IMR-90 (cell line): ENCODE results near the gene TENT5A. TPM values are rescaled to one million over a fixed set of nuclear protein-coding genes. Genes with fewer than 3 reads are reported as not detected.

Experiments
- ATAC-seq: fragments of 200-7000 bp; cut with Tn5 transposase; 2 replicates; pipeline ENCODE4 v1.9.1; 2020; ENCODE audit warnings: low read depth, mild to moderate bottlenecking, moderate library complexity
- BruUV-seq: library from RNA; stranded (reverse); fragments of 400-500 nt; replicated peaks from 2 replicates; lab custom pipeline; 2021; lab: Mats Ljungman, UMichigan
- CTCF ChIA-PET: fragments of 300-600 bp; formaldehyde crosslinking; extraction: SDS; loops from one replicate; lab custom pipeline; 2021; ENCODE audit warnings: antibody characterized with exemption; lab: Yijun Ruan, JAX
- POLR2A ChIA-PET: fragments of 300-600 bp; sonication (Branson Sonifier 250); formaldehyde crosslinking; loops from one replicate; lab custom pipeline; 2022; ENCODE audit warnings: antibody characterized with exemption; ENCODE audit not compliant: unreplicated experiment; lab: Charles Lee
- DNase-seq: peaks from one replicate; pipeline ENCODE4 v3.0.0; 2013
- H2AFZ ChIP-seq: replicated peaks from 2 replicates; pipeline ENCODE3; 2013; ENCODE audit warnings: low read length, mild to moderate bottlenecking; ENCODE audit not compliant: poor library complexity
- H2AK5ac ChIP-seq: 2 replicates; pipeline ENCODE4 v1.6.1; 2013; ENCODE audit warnings: low read depth, low read length, inconsistent platforms
- H2AK9ac ChIP-seq: replicated peaks from 2 replicates; pipeline ENCODE3; 2013; ENCODE audit warnings: mild to moderate bottlenecking, low read depth, low read length, moderate library complexity; ENCODE audit not compliant: poor library complexity
- H2BK120ac ChIP-seq: 2 replicates; pipeline ENCODE4 v1.6.1; 2013; ENCODE audit warnings: low read depth, low read length, inconsistent platforms
- H2BK15ac ChIP-seq: 3 replicates; pipeline ENCODE4 v1.6.1; 2013; ENCODE audit warnings: low read depth, low read length, inconsistent platforms
- H2BK20ac ChIP-seq: 2 replicates; pipeline ENCODE4 v1.6.1; 2013; ENCODE audit warnings: low read depth, mild to moderate bottlenecking, inconsistent platforms, low read length, moderate library complexity
- H2BK5ac ChIP-seq: 2 replicates; pipeline ENCODE4 v1.6.1; 2013; ENCODE audit warnings: mild to moderate bottlenecking, low read depth, low read length, inconsistent platforms; ENCODE audit not compliant: poor library complexity, severe bottlenecking
- H3K14ac ChIP-seq: replicated peaks from 2 replicates; pipeline ENCODE4 v1.6.1; 2013; ENCODE audit warnings: low read depth, low read length, inconsistent platforms
- H3K18ac ChIP-seq: 2 replicates; pipeline ENCODE4 v1.6.1; 2013; ENCODE audit warnings: low read depth, low read length, control low read depth
- H3K23ac ChIP-seq: 2 replicates; pipeline ENCODE4 v1.6.1; 2013; ENCODE audit warnings: low read depth, low read length, inconsistent platforms
- H3K27ac ChIP-seq: 2 replicates; pipeline ENCODE4 v1.5.1; 2013; ENCODE audit warnings: mild to moderate bottlenecking, control low read depth, low read length; ENCODE audit not compliant: insufficient read depth
- H3K27me3 ChIP-seq: 2 replicates; pipeline ENCODE4 v1.6.1; 2013; ENCODE audit warnings: low read length; ENCODE audit not compliant: control insufficient read depth, insufficient read depth
- H3K36me3 ChIP-seq: 2 replicates; pipeline ENCODE4 v1.6.1; 2013; ENCODE audit warnings: low read length, mixed read lengths; ENCODE audit not compliant: control insufficient read depth, insufficient read depth
- H3K4ac ChIP-seq: 2 replicates; pipeline ENCODE4 v1.6.1; 2013; ENCODE audit warnings: low read depth, low read length, inconsistent platforms
- H3K4me1 ChIP-seq: 2 replicates; pipeline ENCODE4 v1.6.1; 2013; ENCODE audit warnings: low read length, mixed read lengths; ENCODE audit not compliant: control insufficient read depth, insufficient read depth
- H3K4me2 ChIP-seq: 2 replicates; pipeline ENCODE4 v1.6.1; 2013; ENCODE audit warnings: low read depth, mild to moderate bottlenecking, control low read depth, low read length, moderate library complexity
- H3K4me3 ChIP-seq: 2 replicates; pipeline ENCODE4 v1.5.1; 2013; ENCODE audit warnings: low read depth, mild to moderate bottlenecking, control low read depth, low read length, moderate library complexity; ENCODE audit not compliant: insufficient read depth
- H3K56ac ChIP-seq: 2 replicates; pipeline ENCODE4 v1.6.1; 2013; ENCODE audit warnings: low read length, inconsistent platforms; ENCODE audit not compliant: insufficient read depth; ENCODE audit errors: extremely low read depth
- H3K79me1 ChIP-seq, 2 experiments: 2 replicates each; pipeline ENCODE4 v1.6.1; 2013; ENCODE audit warnings: low read length in 2 of 2, inconsistent platforms in 1 of 2, low read depth in 1 of 2
- H3K9ac ChIP-seq: 2 replicates; pipeline ENCODE4 v1.6.1; 2013; ENCODE audit warnings: low read depth, low read length, control low read depth
- H3K9me1 ChIP-seq: 2 replicates; pipeline ENCODE4 v1.6.1; 2013; ENCODE audit warnings: low read length, inconsistent platforms; ENCODE audit not compliant: insufficient read depth
- H3K9me3 ChIP-seq: 2 replicates; pipeline ENCODE4 v1.6.1; 2013; ENCODE audit warnings: low read length; ENCODE audit not compliant: control insufficient read depth, insufficient read depth
- H4K20me1 ChIP-seq: 2 replicates; pipeline ENCODE4 v1.6.1; 2013; ENCODE audit warnings: low read length, inconsistent platforms; ENCODE audit not compliant: insufficient read depth
- H4K5ac ChIP-seq: 2 replicates; pipeline ENCODE4 v1.6.1; 2013; ENCODE audit warnings: mild to moderate bottlenecking, low read depth, low read length, control low read depth
- H4K8ac ChIP-seq, 2 experiments: 2 replicates each; pipeline ENCODE4 v1.6.1; 2013; ENCODE audit warnings: low read depth in 2 of 2, low read length in 2 of 2, control low read depth in 1 of 2, inconsistent platforms in 1 of 2
- H4K91ac ChIP-seq: 2 replicates; pipeline ENCODE4 v1.6.1; 2013; ENCODE audit warnings: low read depth, low read length, inconsistent platforms; ENCODE audit not compliant: insufficient read depth
- BHLHE40 ChIP-seq: fragments of 150-350 bp; IDR thresholded peaks from 2 replicates; pipeline ENCODE4 v1.6.1; 2016; ENCODE audit warnings: mild to moderate bottlenecking, low read depth, low read length
- CEBPB ChIP-seq: IDR thresholded peaks from 2 replicates; pipeline ENCODE4 v1.6.1; 2012; ENCODE audit warnings: low read depth, low read length, improper control_type of control experiment
- FOS ChIP-seq: fragments of 150-350 bp; IDR thresholded peaks from 2 replicates; pipeline ENCODE4 v1.6.1; 2016; ENCODE audit warnings: low read depth, low read length
- MAFK ChIP-seq: IDR thresholded peaks from 2 replicates; pipeline ENCODE4 v1.6.1; 2012; ENCODE audit warnings: low read depth, low read length, improper control_type of control experiment
- MXI1 ChIP-seq: IDR thresholded peaks from 2 replicates; pipeline ENCODE4 v1.6.1; 2012; ENCODE audit warnings: low read depth, mild to moderate bottlenecking, low read length, moderate library complexity, borderline replicate concordance
- NFE2L2 ChIP-seq: fragments of 150-350 bp; IDR thresholded peaks from 2 replicates; pipeline ENCODE4 v1.6.1; 2016; ENCODE audit warnings: low read depth, mild to moderate bottlenecking, low read length
- POLR2A ChIP-seq: IDR thresholded peaks from 2 replicates; pipeline ENCODE4 v1.6.1; 2012; ENCODE audit warnings: mild to moderate bottlenecking, low read depth, low read length
- RAD21 ChIP-seq: IDR thresholded peaks from 2 replicates; pipeline ENCODE4 v1.6.1; 2012; ENCODE audit warnings: low read length, improper control_type of control experiment
- RCOR1 ChIP-seq: IDR thresholded peaks from 2 replicates; pipeline ENCODE4 v1.6.1; 2012; ENCODE audit warnings: mild to moderate bottlenecking, low read length, improper control_type of control experiment; ENCODE audit not compliant: insufficient replicate concordance
- SMC3 ChIP-seq: fragments of 150-350 bp; IDR thresholded peaks from 2 replicates; pipeline ENCODE4 v1.6.1; 2016; ENCODE audit warnings: low read depth, mild to moderate bottlenecking, antibody characterized with exemption, low read length, moderate library complexity
- USF2 ChIP-seq: fragments of 150-350 bp; IDR thresholded peaks from 2 replicates; pipeline ENCODE4 v1.6.1; 2017; ENCODE audit warnings: mild to moderate bottlenecking, antibody characterized with exemption, low read length, low read depth
- WGBS, 2 experiments: methylation state at CpG; one replicate each; pipeline versions ENCODE4 v1.1.5 to v1.1.7; 2013; ENCODE audit warnings: missing lambda C conversion rate in 2 of 2; ENCODE audit not compliant: insufficient read length in 1 of 2; ENCODE audit errors: extremely low coverage in 2 of 2; 5-methylcytosine and 5-hydroxymethylcytosine counted together
- dilution Hi-C: fragments of 300-500 bp; cut with HindIII; formaldehyde crosslinking; loops from one replicate; pipeline ENCODE4 v1.14.3; 2018; ENCODE audit warnings: low sequenced_read_pairs; ENCODE audit not compliant: unreplicated experiment
- in situ Hi-C: fragments of 300-500 bp; cut with MboI; formaldehyde crosslinking; loops from 3 replicates; pipeline ENCODE4 v1.14.3; 2019; ENCODE audit warnings: low sequenced_read_pairs, inconsistent platforms, mixed read lengths
- intact Hi-C: fragments of 100-400 bp; cut with micrococcal nuclease; formaldehyde crosslinking; loops from 2 replicates; pipeline ENCODE4 v1.10.0; 2022
- polyA plus RNA-seq, 3 experiments: library from polyadenylated mRNA; depleted of rRNA; stranded (reverse); fragments of >200 nt; gene quantifications; 2 replicates each; pipeline ENCODE4 v1.2.3, GENCODE V29; 2012; ENCODE audit warnings: low replicate concordance in 1 of 3
- total RNA-seq: library from RNA; depleted of rRNA; stranded (reverse); fragments of >200 nt; gene quantifications from 2 replicates; pipeline ENCODE4 v1.2.3, GENCODE V29; 2012
- TF ChIP-seq, protein P1 (sequence below): conservative IDR thresholded peaks from 2 replicates; pipeline ENCODE4 v1.5.1; 2012; ENCODE audit warnings: mild to moderate bottlenecking, low read depth, low read length, improper control_type of control experiment
- TF ChIP-seq, protein P2 (sequence below): fragments of 150-350 bp; IDR thresholded peaks from 2 replicates; pipeline ENCODE4 v1.6.1; 2016; ENCODE audit warnings: low read depth, mild to moderate bottlenecking, low read length, moderate library complexity, borderline replicate concordance

The TENT5A gene
- total and polyA plus RNA-seq, 2 of the 4 experiments (the other 2 are of a cell fraction), result 3.5 to 10.8 TPM

- peak overlapping the region; percentile 93 for H4K91ac ChIP-seq
- peak overlapping the region; percentile 48 for H2AK9ac ChIP-seq
- H3K36me3 ChIP-seq, result peaks cover 6% of the 10 kb centered on the region; the same call in 1 of the 2 replicates
- H3K27me3 ChIP-seq, result no peaks in the 10 kb centered on the region
- peaks cover 7% of the 10 kb centered on the region for H3K4me1 ChIP-seq
- intact Hi-C loops, result loop anchor here (1.0 to 10.0 kb wide), 14 partner anchors 184 to 1618 kb away; no protein-coding TSS in a partner anchor
- dilution Hi-C loops, result no loop called here
- peak overlapping the region; percentile 81 for H2BK20ac ChIP-seq
- H4K5ac ChIP-seq, result peak overlapping the region; percentile 53
- peak overlapping the region; percentile 88 for H2BK120ac ChIP-seq
- peak overlapping the region; percentile 92 for H3K4me3 ChIP-seq
- peak overlapping the region; percentile 94 for H3K23ac ChIP-seq
- peak; percentile 85 for ATAC-seq
- WGBS, 2 experiments, result 1% methylated on average over 34 of the region's 63 CpGs; no CpG with 5 or more reads in 1 of the 2 experiments
- peak overlapping the region; percentile 91 for H3K9ac ChIP-seq
- peak overlapping the region; percentile 56 for H3K18ac ChIP-seq
- no TSS peak for BruUV-seq
- peak overlapping the region; percentile 92 for H3K4ac ChIP-seq
- POLR2A ChIA-PET, result interaction anchor here (0.6 to 1.4 kb wide), 2 partner anchors 141 to 1625 kb away, joined by 3 to 5 read pairs; no protein-coding TSS in a partner anchor
- peak overlapping the region; percentile 82 to 95 for H4K8ac ChIP-seq
- in situ Hi-C loops, result loop anchor here (10.0 to 25.0 kb wide), 3 partner anchors 1148 to 1616 kb away; no protein-coding TSS in a partner anchor
- peak overlapping the region; percentile 94 for H3K14ac ChIP-seq
- peak overlapping the region; percentile 90 for H2AFZ ChIP-seq
- H3K79me1 ChIP-seq, result peaks cover 6 to 26% of the 10 kb centered on the region in 2 experiments; a peak in 3 of 4 replicates
- peak overlapping the region; percentile 92 for H2BK5ac ChIP-seq
- H3K9me1 ChIP-seq, result peaks cover 7% of the 10 kb centered on the region
- peak overlapping the region; percentile 81; the same call in 2 of the 3 replicates for H2BK15ac ChIP-seq
- H3K4me2 ChIP-seq, result peak overlapping the region; percentile 86
- DNase-seq, result peak; percentile 89
- H3K56ac ChIP-seq, result peak overlapping the region; percentile 96
- peak overlapping the region; percentile 94 for H3K27ac ChIP-seq
- no peaks in the 10 kb centered on the region for H3K9me3 ChIP-seq
- CTCF ChIA-PET, result interaction anchor here (0.6 to 1.4 kb wide), 7 partner anchors 13 to 1809 kb away, joined by 3 to 4 read pairs (median 3); no protein-coding TSS in a partner anchor
- H2AK5ac ChIP-seq, result 0 out of 2 replicates have a peak overlapping the region, but pooled peaks have one; percentile 45
- H4K20me1 ChIP-seq, result peaks cover 18% of the 10 kb centered on the region; the same call in 1 of the 2 replicates
- TF ChIP-seq FOS, result no peak
- TF ChIP-seq, protein P1, sequence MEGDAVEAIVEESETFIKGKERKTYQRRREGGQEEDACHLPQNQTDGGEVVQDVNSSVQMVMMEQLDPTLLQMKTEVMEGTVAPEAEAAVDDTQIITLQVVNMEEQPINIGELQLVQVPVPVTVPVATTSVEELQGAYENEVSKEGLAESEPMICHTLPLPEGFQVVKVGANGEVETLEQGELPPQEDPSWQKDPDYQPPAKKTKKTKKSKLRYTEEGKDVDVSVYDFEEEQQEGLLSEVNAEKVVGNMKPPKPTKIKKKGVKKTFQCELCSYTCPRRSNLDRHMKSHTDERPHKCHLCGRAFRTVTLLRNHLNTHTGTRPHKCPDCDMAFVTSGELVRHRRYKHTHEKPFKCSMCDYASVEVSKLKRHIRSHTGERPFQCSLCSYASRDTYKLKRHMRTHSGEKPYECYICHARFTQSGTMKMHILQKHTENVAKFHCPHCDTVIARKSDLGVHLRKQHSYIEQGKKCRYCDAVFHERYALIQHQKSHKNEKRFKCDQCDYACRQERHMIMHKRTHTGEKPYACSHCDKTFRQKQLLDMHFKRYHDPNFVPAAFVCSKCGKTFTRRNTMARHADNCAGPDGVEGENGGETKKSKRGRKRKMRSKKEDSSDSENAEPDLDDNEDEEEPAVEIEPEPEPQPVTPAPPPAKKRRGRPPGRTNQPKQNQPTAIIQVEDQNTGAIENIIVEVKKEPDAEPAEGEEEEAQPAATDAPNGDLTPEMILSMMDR, result peak; percentile 33
- peak; percentile 79 for TF ChIP-seq MXI1
- TF ChIP-seq CEBPB, result no peak
- TF ChIP-seq NFE2L2, result no peak
- peak; percentile 17 for TF ChIP-seq SMC3
- peak; percentile 99 for TF ChIP-seq BHLHE40
- TF ChIP-seq MAFK, result no peak
- TF ChIP-seq, protein P2, sequence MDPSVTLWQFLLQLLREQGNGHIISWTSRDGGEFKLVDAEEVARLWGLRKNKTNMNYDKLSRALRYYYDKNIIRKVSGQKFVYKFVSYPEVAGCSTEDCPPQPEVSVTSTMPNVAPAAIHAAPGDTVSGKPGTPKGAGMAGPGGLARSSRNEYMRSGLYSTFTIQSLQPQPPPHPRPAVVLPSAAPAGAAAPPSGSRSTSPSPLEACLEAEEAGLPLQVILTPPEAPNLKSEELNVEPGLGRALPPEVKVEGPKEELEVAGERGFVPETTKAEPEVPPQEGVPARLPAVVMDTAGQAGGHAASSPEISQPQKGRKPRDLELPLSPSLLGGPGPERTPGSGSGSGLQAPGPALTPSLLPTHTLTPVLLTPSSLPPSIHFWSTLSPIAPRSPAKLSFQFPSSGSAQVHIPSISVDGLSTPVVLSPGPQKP, result no peak
- peak; percentile 86 for TF ChIP-seq POLR2A
- peak; percentile 42 for TF ChIP-seq RAD21
- no peak for TF ChIP-seq USF2
- TF ChIP-seq RCOR1, result no peak
Measured at GRCh38 chr6:81752921-81753710, 635 bp upstream of the TENT5A start.
